ENCODE measurements around the gene PPM1N. TPM values are rescaled to one million over a fixed set of nuclear protein-coding genes. Genes with fewer than 3 reads are reported as not detected.
A peak's percentile ranks its signal among the peaks of the same experiment; 100 is the strongest.

Gene PPM1N
- total RNA-seq, 4 donors from 2014 or later: 0.39 to 5.0 (median 0.60) TPM; not detected in 1

- Histone ChIP-seq H3K36me3 (no peaks in the 10 kb centered on the region), H3K9me3 (no peaks in the 10 kb centered on the region), H3K27ac (peak within 1 kb of the TSS; percentile 63 to 92 (median 91)), H3K4me1 (peaks cover 0 to 43% (median 14%) of the 10 kb centered on the region in 4 donors), H3K4me3 (peak within 1 kb of the TSS; percentile 68 to 82 (median 81)), H3K27me3 (no peaks in the 10 kb centered on the region)
- DNase-seq (ENCODE audit: low spot score in 2 of 2): peak; percentile 66 to 88
- TF ChIP-seq CTCF (IDR thresholded peaks at IDR 0.05) (peak in 2 of 5 experiments; percentile 35 to 38), POLR2A (IDR thresholded peaks at IDR 0.05) (peak; percentile 50 to 76), EP300 (IDR thresholded peaks at IDR 0.05) (peak; percentile 91 to 95)
- WGBS, 2 donors: 0 to 1% methylated on average over 22 to 52 of the region's 65 CpGs
Measured at GRCh38 chr19:45506989-45507871, 9.0 kb downstream of the PPM1N start, which contains the start of gene VASP. Gene VASP, plus strand, starts transcription at chr19:45507479. Its CDS starts 293 bp downstream, at chr19:45507772.

DNA sequence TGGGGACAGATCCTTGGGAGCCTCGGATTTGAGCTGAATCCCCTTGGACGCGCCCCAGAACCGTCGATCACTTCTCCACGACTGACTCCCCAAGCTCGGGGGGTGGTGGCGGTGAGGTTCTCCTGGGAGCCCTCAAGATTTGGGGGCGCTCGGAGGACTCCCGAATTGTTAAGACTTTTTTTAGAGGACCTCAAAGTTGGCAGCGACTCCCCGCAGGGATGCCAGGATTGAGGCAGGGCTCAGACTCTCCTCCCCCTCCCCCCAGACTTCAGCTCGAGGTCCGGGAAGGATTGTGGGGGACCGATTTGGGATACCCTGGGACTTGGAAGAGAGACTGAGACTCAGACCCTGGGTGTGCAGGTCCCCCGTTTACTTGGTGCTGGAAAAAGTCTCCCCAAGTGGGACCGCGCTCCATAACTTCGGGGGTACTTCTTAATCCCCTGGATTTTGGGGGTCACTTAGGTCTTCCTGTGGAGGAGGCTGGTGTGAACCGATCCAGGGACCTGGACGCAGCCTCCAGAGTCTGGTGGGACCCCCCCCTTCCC is 9.7 kb downstream of the PPM1N start:
- H3K4me1 ChIP-seq: peaks cover 0 to 44% (median 14%) of the 10 kb centered on the region in 4 donors
- DNase-seq (ENCODE audit: low spot score in 2 of 2): no peak
- WGBS, 2 donors: 0% methylated on average over 14 to 21 of the region's 22 CpGs
- peak overlapping the region; percentile 63 to 92 (median 91) for H3K27ac ChIP-seq
- H3K9me3 ChIP-seq: no peaks in the 10 kb centered on the region
- peak overlapping the region; percentile 68 to 82 (median 81) for H3K4me3 ChIP-seq
- TF ChIP-seq EP300 (IDR thresholded peaks at IDR 0.05) (no peak), POLR2A (IDR thresholded peaks at IDR 0.05) (no peak), CTCF (IDR thresholded peaks at IDR 0.05) (no peak)
- H3K36me3 ChIP-seq: no peaks in the 10 kb centered on the region
- no peaks in the 10 kb centered on the region for H3K27me3 ChIP-seq

DNA sequence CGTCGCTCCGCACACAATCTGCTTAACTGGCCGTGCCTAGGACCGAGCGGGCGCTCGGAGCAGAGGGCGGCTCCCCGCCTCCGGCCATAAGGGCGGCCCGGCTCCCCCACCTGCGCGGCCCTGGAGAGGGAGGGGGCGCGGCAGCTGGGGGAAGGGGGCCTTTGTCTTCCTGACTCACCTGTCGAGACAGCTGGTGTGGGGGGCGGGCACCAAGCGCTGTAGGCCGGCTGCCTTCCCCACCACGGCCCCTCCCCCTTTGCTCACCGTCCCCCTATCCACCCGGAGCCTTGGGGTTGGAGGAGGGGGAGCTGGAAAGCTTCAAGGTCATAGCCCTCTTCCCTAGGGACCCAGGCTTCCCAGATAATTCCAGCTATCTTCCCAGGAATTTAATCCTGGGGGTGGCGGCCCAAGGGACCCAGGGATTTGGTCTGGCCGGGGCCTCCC is 10.2 kb downstream of the PPM1N start:
- peak overlapping the region; percentile 68 to 82 (median 81) for H3K4me3 ChIP-seq
- H3K36me3 ChIP-seq: no peaks in the 10 kb centered on the region
- H3K27ac ChIP-seq: peak overlapping the region; percentile 63 to 92 (median 91)
- no peaks in the 10 kb centered on the region for H3K27me3 ChIP-seq
- WGBS, 2 donors: 0 to 4% methylated on average over 15 to 17 of the region's 26 CpGs
- no peak for TF ChIP-seq CTCF (IDR thresholded peaks at IDR 0.05)
- no peak for TF ChIP-seq EP300 (IDR thresholded peaks at IDR 0.05)
- TF ChIP-seq POLR2A (IDR thresholded peaks at IDR 0.05): no peak
- H3K4me1 ChIP-seq: peaks cover 0 to 49% (median 17%) of the 10 kb centered on the region in 4 donors
- H3K9me3 ChIP-seq: no peaks in the 10 kb centered on the region
- DNase-seq (ENCODE audit: low spot score in 2 of 2): no peak

GRCh38 chr19:45508861-45509691 is 10.8 kb downstream of the PPM1N start:
- peak overlapping the region; percentile 68 to 82 (median 81) for H3K4me3 ChIP-seq
- no peaks in the 10 kb centered on the region for H3K36me3 ChIP-seq
- peak overlapping the region; percentile 63 to 92 (median 91) for H3K27ac ChIP-seq
- no peaks in the 10 kb centered on the region for H3K9me3 ChIP-seq
- TF ChIP-seq EP300 (IDR thresholded peaks at IDR 0.05) (peak in 1 of 2 donors; percentile 34), CTCF (IDR thresholded peaks at IDR 0.05) (peak in 1 of 5 experiments; percentile 18), POLR2A (IDR thresholded peaks at IDR 0.05) (no peak)
- H3K4me1 ChIP-seq: peaks cover 0 to 56% (median 23%) of the 10 kb centered on the region in 4 donors
- no peaks in the 10 kb centered on the region for H3K27me3 ChIP-seq
- WGBS, 2 donors: 1 to 3% methylated on average over 27 of the region's 28 CpGs
- peak in 1 of 2 donors; percentile 61 for DNase-seq (ENCODE audit: low spot score in 2 of 2)

Data from tibial nerve (tissue), 4 donors.